KOPT-K1 (cell line): ENCODE results near the gene POLE4.

Experiments
- H3K27ac ChIP-seq: fragments of 200-600 bp; sonication (generic); 2 replicates; pipeline ENCODE4 v1.5.1; 2016; ENCODE audit warnings: antibody characterized with exemption, mild to moderate bottlenecking, low read depth, low read length; ENCODE audit not compliant: poor library complexity, severe bottlenecking
- H3K36me3 ChIP-seq: fragments of 200-600 bp; sonication (generic); 2 replicates; pipeline ENCODE4 v1.5.1; 2017; ENCODE audit warnings: antibody characterized with exemption, mild to moderate bottlenecking, low read length, moderate library complexity; ENCODE audit not compliant: insufficient read depth
- H3K9me3 ChIP-seq: fragments of 200-600 bp; sonication (generic); 2 replicates; pipeline ENCODE4 v1.5.1; 2017; ENCODE audit warnings: antibody characterized with exemption, low read length, mild to moderate bottlenecking; ENCODE audit not compliant: insufficient read depth, poor library complexity, severe bottlenecking

Gene POLE4

GRCh38 chr2:74953796-74954499, 4.5 kb upstream of the POLE4 start:
- Histone ChIP-seq H3K36me3 (peaks cover 26% of the 10 kb centered on the region; the same call in 1 of the 2 replicates), H3K9me3 (peaks cover 49% of the 10 kb centered on the region), H3K27ac (no peak overlapping the region)

- H3K9me3 ChIP-seq, result peaks cover 50% of the 10 kb centered on the region
- peaks cover 28% of the 10 kb centered on the region for H3K36me3 ChIP-seq
- H3K27ac ChIP-seq, result no peak overlapping the region
Measured at GRCh38 chr2:74954500-74954874, 4.0 kb upstream of the POLE4 start.

GRCh38 chr2:74957886-74958273, 563 bp upstream of the POLE4 start:
- Histone ChIP-seq H3K36me3 (peaks cover 55% of the 10 kb centered on the region), H3K9me3 (peaks cover 35% of the 10 kb centered on the region), H3K27ac (peak overlapping the region; percentile 75)

GRCh38 chr2:74959106-74959751, 786 bp downstream of the POLE4 start:
- H3K36me3 ChIP-seq, result peaks cover 58% of the 10 kb centered on the region
- H3K9me3 ChIP-seq, result peaks cover 27% of the 10 kb centered on the region
- H3K27ac ChIP-seq, result peak overlapping the region; percentile 75

- Histone ChIP-seq H3K27ac (no peak overlapping the region), H3K36me3 (peaks cover 47% of the 10 kb centered on the region), H3K9me3 (peaks cover 42% of the 10 kb centered on the region)
Measured at GRCh38 chr2:74966887-74967286, 8.4 kb downstream of the POLE4 start.

- H3K36me3 ChIP-seq, result 0 out of 2 replicates have a peak, but pooled peaks cover 10% of the 10 kb centered on the region
- no peak overlapping the region for H3K27ac ChIP-seq
- no peaks in the 10 kb centered on the region for H3K9me3 ChIP-seq
Measured at GRCh38 chr2:74975016-74975415, 16.6 kb downstream of the POLE4 start.

GRCh38 chr2:74979844-74980243, 21.4 kb downstream of the POLE4 start:
- Histone ChIP-seq H3K9me3 (no peaks in the 10 kb centered on the region), H3K27ac (no peak overlapping the region), H3K36me3 (0 out of 2 replicates have a peak, but pooled peaks cover 9% of the 10 kb centered on the region)

- H3K27ac ChIP-seq, result no peak overlapping the region
- no peaks in the 10 kb centered on the region for H3K36me3 ChIP-seq
- H3K9me3 ChIP-seq, result no peaks in the 10 kb centered on the region
Measured at GRCh38 chr2:74982577-74982976, 24.1 kb downstream of the POLE4 start.

GRCh38 chr2:74983631-74984392, 25.4 kb downstream of the POLE4 start:
- Histone ChIP-seq H3K27ac (no peak overlapping the region), H3K36me3 (no peaks in the 10 kb centered on the region), H3K9me3 (no peaks in the 10 kb centered on the region)

- Histone ChIP-seq H3K36me3 (no peaks in the 10 kb centered on the region), H3K27ac (no peak overlapping the region), H3K9me3 (no peaks in the 10 kb centered on the region)
Measured at GRCh38 chr2:74984947-74985637, 26.6 kb downstream of the POLE4 start.

GRCh38 chr2:74985978-74986609, 27.7 kb downstream of the POLE4 start:
- H3K9me3 ChIP-seq, result no peaks in the 10 kb centered on the region
- no peak overlapping the region for H3K27ac ChIP-seq
- H3K36me3 ChIP-seq, result no peaks in the 10 kb centered on the region

- no peaks in the 10 kb centered on the region for H3K9me3 ChIP-seq
- H3K36me3 ChIP-seq, result no peaks in the 10 kb centered on the region
- no peak overlapping the region for H3K27ac ChIP-seq
Measured at GRCh38 chr2:74991977-74992376, 33.5 kb downstream of the POLE4 start.

- H3K9me3 ChIP-seq, result peaks cover 12% of the 10 kb centered on the region
- H3K27ac ChIP-seq, result no peak overlapping the region
- H3K36me3 ChIP-seq, result no peaks in the 10 kb centered on the region
Measured at GRCh38 chr2:74999468-74999867, 41.0 kb downstream of the POLE4 start.

GRCh38 chr2:75002007-75002406, 43.6 kb downstream of the POLE4 start:
- H3K27ac ChIP-seq, result no peak overlapping the region
- no peaks in the 10 kb centered on the region for H3K36me3 ChIP-seq
- peaks cover 12% of the 10 kb centered on the region for H3K9me3 ChIP-seq
